Activated CD4-positive, alpha-beta T cell treated with anti-CD3 and anti-CD28 coated beads for 24 hours (primary cell): ENCODE data around the gene RFTN1.

Experiments used
- DNase-seq, 2 donors: peaks; one replicate each; pipeline ENCODE4 v3.0.0-alpha.2; 2020; ENCODE audit warnings: low read depth in 2 of 2

Gene RFTN1

GRCh38 chr3:16380421-16380820 is 133.1 kb downstream of the RFTN1 start:
- no peak for DNase-seq

GRCh38 chr3:16379838-16380237 is 133.7 kb downstream of the RFTN1 start:
- DNase-seq = no peak

- DNase-seq = no peak
These were observed 134.6 kb downstream of the RFTN1 start for GRCh38 chr3:16378920-16379319.

- no peak for DNase-seq
These were observed 135.1 kb downstream of the RFTN1 start for GRCh38 chr3:16378415-16378814.

GRCh38 chr3:16377847-16378302 is 135.6 kb downstream of the RFTN1 start:
- DNase-seq = no peak

GRCh38 chr3:16377196-16377595 is 136.3 kb downstream of the RFTN1 start:
- DNase-seq = no peak

- no peak for DNase-seq
These were observed 137.6 kb downstream of the RFTN1 start for GRCh38 chr3:16375891-16376290.

GRCh38 chr3:16374935-16375245 is 138.6 kb downstream of the RFTN1 start:
- DNase-seq = no peak

GRCh38 chr3:16374047-16374934 is 139.2 kb downstream of the RFTN1 start:
- DNase-seq = no peak

- DNase-seq = no peak
These were observed 140.1 kb downstream of the RFTN1 start for GRCh38 chr3:16373341-16373946.

- no peak for DNase-seq
These were observed 140.9 kb downstream of the RFTN1 start for GRCh38 chr3:16372362-16373292.

GRCh38 chr3:16370872-16371740 is 142.4 kb downstream of the RFTN1 start:
- no peak for DNase-seq

- no peak for DNase-seq
These were observed 143.0 kb downstream of the RFTN1 start for GRCh38 chr3:16370503-16370871.

GRCh38 chr3:16369885-16370284 is 143.6 kb downstream of the RFTN1 start:
- no peak for DNase-seq

- no peak for DNase-seq
These were observed 144.2 kb downstream of the RFTN1 start for GRCh38 chr3:16369276-16369675.

GRCh38 chr3:16366581-16366980 is 146.9 kb downstream of the RFTN1 start:
- DNase-seq = no peak

GRCh38 chr3:16365491-16366128 is 147.9 kb downstream of the RFTN1 start:
- no peak for DNase-seq

GRCh38 chr3:16364963-16365362 is 148.5 kb downstream of the RFTN1 start:
- no peak for DNase-seq

- DNase-seq = no peak
These were observed 149.2 kb downstream of the RFTN1 start for GRCh38 chr3:16364323-16364722.

- no peak for DNase-seq
These were observed 149.9 kb downstream of the RFTN1 start for GRCh38 chr3:16363636-16364035.

GRCh38 chr3:16362770-16363169 is 150.7 kb downstream of the RFTN1 start:
- DNase-seq = no peak
